Measurements from ENCODE around the gene IQGAP1. TPM values are rescaled to one million over a fixed set of nuclear protein-coding genes. Genes with fewer than 3 reads are reported as not detected.

Gene IQGAP1
- total RNA-seq, 2 donors from 2014 or later: 70.4 to 79.2 TPM

GRCh38 chr15:90365414-90366055 is 22.5 kb upstream of the IQGAP1 start:
- DNase-seq (no peak), ATAC-seq (no peak)
- intact Hi-C loops (cut with DNase I): loop anchor here in 1 of 2 donors (10.0 kb wide), 1 partner anchor 119 kb away; no protein-coding TSS in a partner anchor

DNA sequence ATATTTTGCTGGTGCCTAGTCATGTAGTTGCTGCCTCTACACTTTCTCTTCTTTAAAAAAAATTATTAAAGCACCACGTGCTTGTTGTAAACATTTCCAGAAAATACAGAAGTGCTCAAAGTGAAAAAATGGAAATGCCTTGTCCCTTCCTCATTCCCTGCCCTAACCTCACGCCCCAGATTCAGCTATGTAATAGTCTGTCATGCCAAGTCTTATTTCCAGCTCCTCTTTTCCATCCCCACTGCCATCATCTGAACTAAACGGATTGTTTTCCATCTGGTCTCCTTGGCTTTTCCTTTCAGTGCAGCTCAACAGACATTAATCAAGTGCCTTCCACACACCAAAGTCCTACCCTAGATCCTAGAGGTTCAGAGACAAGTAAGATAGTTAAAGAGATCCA is 20.5 kb upstream of the IQGAP1 start:
- peak; percentile 66 to 69 for ATAC-seq
- intact Hi-C loops (cut with DNase I): loop anchor here in 1 of 2 donors (10.0 kb wide), 1 partner anchor 117 kb away; no protein-coding TSS in a partner anchor
- no peak for DNase-seq

- ATAC-seq (no peak), DNase-seq (no peak)
- intact Hi-C loops (cut with DNase I): no loop called here
Measured at GRCh38 chr15:90375071-90375470, 13.0 kb upstream of the IQGAP1 start.

DNA sequence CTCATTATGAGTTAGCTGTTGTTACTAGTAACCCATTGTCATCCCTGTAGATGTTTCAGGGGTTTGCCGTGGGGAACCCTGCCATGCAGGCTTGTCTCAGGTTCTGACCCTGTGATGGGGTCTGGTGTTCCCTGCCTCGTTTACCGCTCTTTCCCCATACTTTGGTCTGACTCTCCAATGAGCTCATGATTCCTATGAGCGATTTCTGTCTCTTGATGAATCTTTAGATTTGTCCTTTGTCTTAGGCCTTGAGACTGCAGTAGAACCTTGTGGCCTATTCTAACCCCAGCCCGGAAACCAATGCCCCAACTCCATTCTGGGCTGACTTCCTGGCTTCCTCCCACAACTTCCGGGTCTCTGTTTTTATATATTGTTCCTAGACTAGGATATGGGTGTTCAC is 11.3 kb upstream of the IQGAP1 start:
- peak; percentile 45 to 77 for ATAC-seq
- no peak for DNase-seq
- intact Hi-C loops (cut with DNase I): no loop called here

DNA sequence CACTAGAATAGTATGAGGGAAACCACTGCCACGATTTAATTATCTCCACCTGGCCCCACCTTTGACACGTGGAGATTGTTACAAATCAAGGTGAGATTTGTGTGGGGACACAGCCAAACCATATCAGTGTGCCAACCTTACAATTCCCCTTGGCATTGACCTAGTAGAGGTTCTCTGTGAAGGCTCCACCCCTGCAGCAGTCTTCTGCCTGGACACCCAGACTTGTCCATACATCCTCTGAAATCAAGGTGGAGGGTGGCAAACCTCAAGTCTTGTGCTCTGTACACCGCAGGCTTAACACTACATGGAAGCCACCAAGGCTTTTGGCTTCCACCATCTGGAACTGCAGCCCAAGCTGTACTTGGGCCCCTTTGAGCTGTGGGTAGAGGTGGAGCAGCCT is 8.8 kb upstream of the IQGAP1 start:
- intact Hi-C loops (cut with DNase I): no loop called here
- ATAC-seq (no peak), DNase-seq (no peak)

- ATAC-seq (no peak), DNase-seq (no peak)
- intact Hi-C loops (cut with DNase I): no loop called here
Measured at GRCh38 chr15:90381515-90381914, 6.5 kb upstream of the IQGAP1 start.

- no peak for DNase-seq
- ATAC-seq: no peak
- intact Hi-C loops (cut with DNase I): no loop called here
Measured at GRCh38 chr15:90382320-90382719, 5.7 kb upstream of the IQGAP1 start.

DNA sequence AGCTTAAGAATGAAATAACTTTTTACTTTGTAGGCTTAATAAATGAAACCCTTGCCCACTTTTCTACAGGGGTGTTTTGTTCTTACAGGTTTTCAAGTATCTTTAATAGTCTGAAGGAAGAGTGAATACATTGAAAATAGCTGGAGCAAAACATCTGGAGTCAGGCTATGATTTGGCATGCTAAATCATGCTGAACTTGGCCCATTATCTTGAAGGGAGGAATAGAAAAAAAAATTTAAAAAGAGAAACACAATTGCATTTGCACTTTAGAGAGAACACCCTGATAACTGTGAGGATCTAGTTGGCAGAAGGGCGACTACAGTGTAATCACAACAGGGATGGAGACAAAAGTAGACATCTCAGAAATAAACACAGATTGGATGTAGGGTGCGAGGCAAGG is 1.8 kb upstream of the IQGAP1 start:
- DNase-seq (no peak), ATAC-seq (no peak)
- intact Hi-C loops (cut with DNase I): no loop called here

DNA sequence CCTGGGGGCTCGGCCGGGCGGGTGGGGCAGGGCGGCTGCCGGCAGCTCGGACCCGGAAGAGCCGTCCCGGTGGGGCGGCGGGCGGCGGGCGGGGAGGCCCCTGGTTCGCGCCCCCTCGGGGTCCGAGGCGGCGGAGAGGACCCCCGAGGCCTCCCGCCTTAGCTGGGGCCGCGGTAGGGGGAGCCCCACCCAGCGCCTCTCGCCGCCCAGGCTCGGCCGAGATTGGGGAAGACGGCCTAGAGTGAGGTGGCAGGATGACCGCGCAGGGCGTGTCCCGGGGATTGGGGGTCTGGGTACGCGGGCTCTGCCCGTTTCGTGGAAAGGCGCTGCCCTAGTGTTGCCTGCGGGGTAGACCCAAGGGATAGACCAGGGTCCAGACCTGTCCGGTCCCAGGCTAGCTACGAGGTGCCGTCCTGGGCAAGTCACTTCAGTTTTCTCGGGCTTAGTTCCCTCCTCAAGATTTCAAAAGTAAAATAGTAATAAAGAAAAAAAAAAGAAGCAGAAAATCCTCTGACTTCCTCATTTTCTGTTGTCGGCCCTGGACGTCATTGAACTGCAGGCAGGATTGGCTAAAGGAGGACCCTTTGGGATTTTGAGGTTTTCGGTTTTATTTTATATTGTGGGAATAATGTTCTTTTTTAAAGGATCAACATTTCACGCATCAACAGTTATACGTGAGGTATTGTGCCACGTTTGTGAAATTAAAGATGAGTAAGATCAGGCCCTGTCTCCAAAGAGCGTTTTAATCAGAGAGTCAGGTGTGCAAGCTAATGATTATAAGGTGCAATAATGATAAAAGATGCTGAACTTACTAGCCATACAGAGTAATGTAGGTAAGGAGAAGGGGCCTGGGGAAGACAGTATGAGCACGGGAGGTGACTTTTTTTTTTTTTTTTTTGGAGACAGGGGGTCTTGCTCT is 679 bp downstream of the IQGAP1 start:
- intact Hi-C loops (cut with DNase I): no loop called here
- ATAC-seq (peak; percentile 62 to 77), DNase-seq (peak; percentile 81)

GRCh38 chr15:90389513-90389912 is 1.5 kb downstream of the IQGAP1 start:
- intact Hi-C loops (cut with DNase I): no loop called here
- ATAC-seq: no peak
- DNase-seq: no peak

GRCh38 chr15:90393040-90393439 is 5.0 kb downstream of the IQGAP1 start:
- intact Hi-C loops (cut with DNase I): no loop called here
- DNase-seq (no peak), ATAC-seq (no peak)

DNA sequence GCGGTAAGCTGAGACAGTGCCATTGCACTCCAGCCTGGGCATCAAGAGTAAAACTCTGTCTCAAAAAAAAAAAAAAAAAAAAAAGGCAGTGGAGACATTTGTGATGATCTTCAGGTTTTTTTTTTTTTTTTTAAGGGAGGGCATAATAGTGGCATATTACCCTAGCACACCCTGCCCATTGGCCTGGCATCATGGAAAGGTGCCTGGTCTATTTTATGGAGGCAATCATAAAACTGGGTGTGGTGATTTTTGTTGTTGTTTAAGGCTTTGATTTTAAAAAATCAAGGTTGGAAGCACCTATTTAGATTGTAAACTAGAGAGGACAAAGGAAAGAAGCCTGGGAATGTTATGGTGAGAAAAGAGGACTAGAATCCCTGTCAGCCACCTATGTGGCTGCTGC is 6.0 kb downstream of the IQGAP1 start:
- DNase-seq (no peak), ATAC-seq (no peak)
- intact Hi-C loops (cut with DNase I): no loop called here

DNA sequence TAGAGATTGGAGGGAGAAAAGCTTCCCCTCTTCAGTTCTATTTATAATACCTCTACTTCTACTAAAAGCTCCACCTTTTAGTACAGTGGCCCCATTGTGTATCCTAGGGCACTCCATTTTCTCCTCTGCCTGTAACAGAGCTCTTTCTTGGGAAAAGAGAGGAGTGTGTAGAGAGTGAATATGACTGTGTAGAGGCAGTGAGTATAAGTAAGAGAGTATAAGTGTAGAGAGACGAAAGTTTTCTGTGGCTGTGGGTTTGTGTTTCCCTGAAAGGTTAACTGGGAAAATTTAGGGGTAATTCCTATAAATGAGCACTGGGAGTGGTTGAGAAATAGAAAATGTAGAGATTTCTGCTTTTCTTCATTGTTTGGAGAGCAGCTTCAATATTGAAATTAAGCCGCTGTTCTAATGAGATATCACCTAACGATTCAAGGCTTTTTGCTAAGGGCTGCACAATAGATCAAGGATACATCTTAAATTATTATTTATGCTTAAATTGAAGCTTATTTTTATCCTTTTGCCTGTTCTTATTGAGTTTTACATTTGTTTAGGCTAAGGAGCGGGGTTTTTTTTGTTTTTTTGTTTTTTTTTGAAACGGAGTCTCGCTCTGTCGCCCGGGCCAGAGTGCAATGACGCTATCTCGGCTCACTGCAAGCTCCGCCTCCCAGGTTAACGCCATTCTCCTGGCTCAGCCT is 6.9 kb downstream of the IQGAP1 start:
- no peak for ATAC-seq
- no peak for DNase-seq
- intact Hi-C loops (cut with DNase I): no loop called here

- no peak for ATAC-seq
- no peak for DNase-seq
- intact Hi-C loops (cut with DNase I): no loop called here
Measured at GRCh38 chr15:90396321-90396720, 8.3 kb downstream of the IQGAP1 start.

DNA sequence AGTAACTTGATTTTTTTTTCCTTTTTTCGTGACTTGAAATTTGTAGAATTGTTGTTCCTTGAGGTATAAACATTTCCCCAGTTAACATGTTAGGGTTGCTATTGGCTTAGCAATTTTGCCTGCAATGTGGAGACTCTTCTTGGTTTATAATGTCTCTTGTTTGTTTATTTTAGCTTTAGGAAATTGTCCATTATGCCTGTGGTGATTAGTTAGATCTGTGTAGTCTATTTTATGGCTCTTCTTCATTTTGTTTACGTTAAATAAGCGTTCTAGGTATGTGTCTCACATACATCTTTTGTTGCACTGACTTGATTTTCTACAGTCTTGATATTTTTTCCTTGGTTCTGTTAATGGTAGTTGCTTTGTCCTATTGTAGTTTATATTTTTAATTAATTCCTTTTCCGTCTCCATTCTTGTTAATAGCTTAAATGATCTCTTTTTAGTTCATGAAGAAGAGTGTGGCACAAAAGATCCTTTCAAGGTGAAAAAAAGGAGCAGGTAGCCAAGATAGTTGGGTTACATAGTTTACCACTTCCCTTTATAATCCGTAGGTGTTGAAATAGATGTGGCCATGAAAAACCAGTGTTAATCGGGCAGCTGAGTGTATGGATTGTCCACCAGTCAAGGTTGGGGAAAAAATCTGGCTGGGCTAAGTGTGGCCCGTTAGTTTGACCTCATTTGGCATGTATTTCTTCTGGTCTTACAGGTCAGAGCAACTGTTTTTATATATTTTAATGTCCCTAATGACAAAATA is 12.1 kb downstream of the IQGAP1 start:
- ATAC-seq: peak in 1 of 2 donors; percentile 4
- intact Hi-C loops (cut with DNase I): no loop called here
- no peak for DNase-seq

- intact Hi-C loops (cut with DNase I): no loop called here
- ATAC-seq: peak; percentile 97 to 98
Measured at GRCh38 chr15:90400759-90401314, 12.8 kb downstream of the IQGAP1 start.

GRCh38 chr15:90401495-90401894 is 13.5 kb downstream of the IQGAP1 start:
- ATAC-seq (no peak), DNase-seq (no peak)
- intact Hi-C loops (cut with DNase I): no loop called here

More at GRCh38 chr15:90400759-90401314, 12.8 kb downstream of the IQGAP1 start:
- peak; percentile 74 for DNase-seq

- ATAC-seq (peak; percentile 49 to 92), DNase-seq (peak; percentile 54)
- intact Hi-C loops (cut with DNase I): no loop called here
Measured at GRCh38 chr15:90402223-90402622, 14.2 kb downstream of the IQGAP1 start.

- intact Hi-C loops (cut with DNase I): no loop called here
- DNase-seq: no peak
- ATAC-seq: no peak
Measured at GRCh38 chr15:90402767-90403166, 14.7 kb downstream of the IQGAP1 start.
